ENCODE measurements around the gene TOP1.

TOP1 gene

DNA sequence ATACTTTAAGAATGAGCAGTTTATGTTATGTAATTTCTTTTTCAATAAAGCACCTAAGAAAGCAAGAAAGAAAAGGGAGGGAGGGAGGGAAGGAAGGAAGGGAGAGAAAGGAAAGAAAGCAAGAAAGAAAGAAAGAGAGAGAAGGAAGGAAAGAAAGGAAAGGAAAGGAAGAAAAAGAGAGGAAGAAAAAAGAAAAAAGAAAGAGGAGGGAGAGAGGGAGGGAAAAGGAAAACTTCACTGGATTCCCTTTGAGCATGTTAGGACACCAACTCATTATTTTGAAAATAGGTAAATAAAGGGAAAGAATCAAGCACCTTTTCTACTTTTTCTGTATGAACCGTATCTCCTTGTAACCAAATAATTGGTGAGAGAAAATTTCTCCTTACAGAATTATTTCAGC is 32.3 kb upstream of the TOP1 start:
- Histone ChIP-seq H3K36me3 (replicated peaks; ENCODE audit: insufficient read depth, low read length) (no peaks in the 10 kb centered on the region), H3K27me3 (replicated peaks; ENCODE audit: insufficient read depth, low read length) (no peaks in the 10 kb centered on the region), H3K4me1 (ENCODE audit: low read length) (peaks cover 13% of the 10 kb centered on the region), H3F3A (ENCODE audit: insufficient read depth, low read length) (peaks cover 8% of the 10 kb centered on the region), H3K9ac (ENCODE audit: low read length) (no peak overlapping the region), H3K4me3 (ENCODE audit: low read length) (no peak overlapping the region), H2AFZ (ENCODE audit: low read length) (no peak overlapping the region), H3K9me3 (replicated peaks; ENCODE audit: insufficient read depth, low read length) (no peaks in the 10 kb centered on the region), H3K9me2 (replicated peaks; ENCODE audit: insufficient read depth, low read length) (no peaks in the 10 kb centered on the region), H3K79me2 (ENCODE audit: low read length) (no peaks in the 10 kb centered on the region), H3K27ac (ENCODE audit: low read length) (no peak overlapping the region), H4K20me1 (ENCODE audit: insufficient read depth, low read length) (no peaks in the 10 kb centered on the region), H3K4me2 (ENCODE audit: low read depth, low read length) (no peak overlapping the region)
- DNase-seq, result no peak
- TF ChIP-seq EZH2phosphoT487 (IDR thresholded peaks at IDR 0.05; ENCODE audit: low read length) (no peak), EZH2 (optimal IDR thresholded peaks at IDR 0.05; ENCODE audit: low read depth, low read length) (no peak)
- TF ChIP-seq, protein P1, sequence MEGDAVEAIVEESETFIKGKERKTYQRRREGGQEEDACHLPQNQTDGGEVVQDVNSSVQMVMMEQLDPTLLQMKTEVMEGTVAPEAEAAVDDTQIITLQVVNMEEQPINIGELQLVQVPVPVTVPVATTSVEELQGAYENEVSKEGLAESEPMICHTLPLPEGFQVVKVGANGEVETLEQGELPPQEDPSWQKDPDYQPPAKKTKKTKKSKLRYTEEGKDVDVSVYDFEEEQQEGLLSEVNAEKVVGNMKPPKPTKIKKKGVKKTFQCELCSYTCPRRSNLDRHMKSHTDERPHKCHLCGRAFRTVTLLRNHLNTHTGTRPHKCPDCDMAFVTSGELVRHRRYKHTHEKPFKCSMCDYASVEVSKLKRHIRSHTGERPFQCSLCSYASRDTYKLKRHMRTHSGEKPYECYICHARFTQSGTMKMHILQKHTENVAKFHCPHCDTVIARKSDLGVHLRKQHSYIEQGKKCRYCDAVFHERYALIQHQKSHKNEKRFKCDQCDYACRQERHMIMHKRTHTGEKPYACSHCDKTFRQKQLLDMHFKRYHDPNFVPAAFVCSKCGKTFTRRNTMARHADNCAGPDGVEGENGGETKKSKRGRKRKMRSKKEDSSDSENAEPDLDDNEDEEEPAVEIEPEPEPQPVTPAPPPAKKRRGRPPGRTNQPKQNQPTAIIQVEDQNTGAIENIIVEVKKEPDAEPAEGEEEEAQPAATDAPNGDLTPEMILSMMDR (IDR thresholded peaks at IDR 0.05; ENCODE audit: low read length), result no peak

DNA sequence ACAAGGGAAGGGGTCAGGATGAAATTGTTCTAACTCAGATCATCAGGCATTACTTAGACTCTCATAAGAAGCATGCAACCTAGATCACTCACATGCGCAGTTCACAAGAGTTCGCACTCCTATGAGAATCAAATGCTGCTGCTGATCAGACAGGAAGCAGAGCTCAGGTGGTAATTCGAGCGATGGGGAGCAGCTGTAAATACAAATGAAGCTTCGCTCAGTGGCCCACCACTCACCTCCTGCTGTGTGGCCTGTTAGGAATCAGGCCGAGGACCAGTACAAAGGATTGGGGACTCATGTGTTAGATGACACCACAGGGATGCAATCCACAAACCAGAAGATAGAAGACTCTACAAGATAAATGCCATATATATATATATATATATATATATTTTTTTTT is 31.5 kb upstream of the TOP1 start:
- H2AFZ ChIP-seq (ENCODE audit: low read length), result no peak overlapping the region
- no peak overlapping the region for H3K27ac ChIP-seq (ENCODE audit: low read length)
- H3K4me2 ChIP-seq (ENCODE audit: low read depth, low read length), result no peak overlapping the region
- no peaks in the 10 kb centered on the region for H3K9me3 ChIP-seq (replicated peaks; ENCODE audit: insufficient read depth, low read length)
- H3K9me2 ChIP-seq (replicated peaks; ENCODE audit: insufficient read depth, low read length), result no peaks in the 10 kb centered on the region
- H3K4me3 ChIP-seq (ENCODE audit: low read length), result no peak overlapping the region
- no peak for DNase-seq
- H3K27me3 ChIP-seq (replicated peaks; ENCODE audit: insufficient read depth, low read length), result no peaks in the 10 kb centered on the region
- no peaks in the 10 kb centered on the region for H4K20me1 ChIP-seq (ENCODE audit: insufficient read depth, low read length)
- H3K79me2 ChIP-seq (ENCODE audit: low read length), result no peaks in the 10 kb centered on the region
- no peak for TF ChIP-seq EZH2phosphoT487 (IDR thresholded peaks at IDR 0.05; ENCODE audit: low read length)
- no peak for TF ChIP-seq EZH2 (optimal IDR thresholded peaks at IDR 0.05; ENCODE audit: low read depth, low read length)
- TF ChIP-seq, protein P1 (IDR thresholded peaks at IDR 0.05; ENCODE audit: low read length), result no peak
- H3F3A ChIP-seq (ENCODE audit: insufficient read depth, low read length), result peaks cover 3% of the 10 kb centered on the region
- peaks cover 5% of the 10 kb centered on the region for H3K4me1 ChIP-seq (ENCODE audit: low read length)
- H3K36me3 ChIP-seq (replicated peaks; ENCODE audit: insufficient read depth, low read length), result no peaks in the 10 kb centered on the region
- no peak overlapping the region for H3K9ac ChIP-seq (ENCODE audit: low read length)

DNA sequence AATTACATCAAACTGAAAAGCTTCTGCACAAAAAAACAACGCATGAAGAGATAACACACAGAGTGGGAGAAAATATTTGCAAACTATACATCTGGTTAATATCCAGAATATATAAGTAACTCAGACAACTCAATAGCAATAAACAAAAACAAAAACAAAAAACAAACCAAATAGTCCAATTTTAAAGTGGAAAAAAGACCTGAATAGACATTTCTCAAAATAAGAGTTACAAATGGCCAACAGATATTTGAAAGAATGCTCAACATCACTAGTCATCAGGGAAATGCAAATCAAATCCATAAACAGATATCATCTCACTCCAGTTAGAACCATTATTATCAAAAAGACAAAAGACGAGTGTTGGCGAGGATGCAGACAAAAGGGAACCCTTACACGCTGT is 28.8 kb upstream of the TOP1 start:
- no peak for DNase-seq
- Histone ChIP-seq H3K4me3 (ENCODE audit: low read length) (no peak overlapping the region), H3K27me3 (replicated peaks; ENCODE audit: insufficient read depth, low read length) (no peaks in the 10 kb centered on the region), H2AFZ (ENCODE audit: low read length) (no peak overlapping the region), H3K36me3 (replicated peaks; ENCODE audit: insufficient read depth, low read length) (no peaks in the 10 kb centered on the region), H3K4me1 (ENCODE audit: low read length) (peaks cover 10% of the 10 kb centered on the region; the same call in 1 of the 2 replicates), H3K9me2 (replicated peaks; ENCODE audit: insufficient read depth, low read length) (no peaks in the 10 kb centered on the region), H4K20me1 (ENCODE audit: insufficient read depth, low read length) (no peaks in the 10 kb centered on the region), H3K9me3 (replicated peaks; ENCODE audit: insufficient read depth, low read length) (no peaks in the 10 kb centered on the region), H3K79me2 (ENCODE audit: low read length) (no peaks in the 10 kb centered on the region), H3K27ac (ENCODE audit: low read length) (no peak overlapping the region), H3K9ac (ENCODE audit: low read length) (no peak overlapping the region), H3F3A (ENCODE audit: insufficient read depth, low read length) (no peaks in the 10 kb centered on the region), H3K4me2 (ENCODE audit: low read depth, low read length) (no peak overlapping the region)
- TF ChIP-seq, protein P1 (IDR thresholded peaks at IDR 0.05; ENCODE audit: low read length), result no peak
- TF ChIP-seq EZH2phosphoT487 (IDR thresholded peaks at IDR 0.05; ENCODE audit: low read length), result no peak
- no peak for TF ChIP-seq EZH2 (optimal IDR thresholded peaks at IDR 0.05; ENCODE audit: low read depth, low read length)
